PC-3 (cell line): Measurements from ENCODE around the gene ACOT13. TPM values are rescaled to one million over a fixed set of nuclear protein-coding genes. Genes with fewer than 3 reads are reported as not detected.
"Not testable (repeated sequence)": the region's sequence is repeated elsewhere in the genome, so short reads cannot be mapped to it uniquely, and the experiment has no call there.

Experiments
- ATAC-seq: fragments of 200-7000 bp; cut with Tn5 transposase; 2 replicates; pipeline ENCODE4 v1.9.1; 2020; ENCODE audit warnings: mild to moderate bottlenecking, moderate library complexity
- BruUV-seq: library from RNA; stranded (reverse); fragments of 400-500 nt; replicated peaks from 2 replicates; lab custom pipeline; 2021; lab: Mats Ljungman, UMichigan
- CTCF ChIA-PET: fragments of 300-600 bp; sonication (Branson Sonifier 250); formaldehyde crosslinking; loops from one replicate; lab custom pipeline; 2022; ENCODE audit warnings: antibody characterized with exemption; lab: Charles Lee
- POLR2A ChIA-PET: fragments of 300-600 bp; sonication (Branson Sonifier 250); formaldehyde crosslinking; loops from one replicate; lab custom pipeline; 2022; ENCODE audit warnings: antibody characterized with exemption; ENCODE audit not compliant: unreplicated experiment; lab: Charles Lee
- DNase-seq: peaks from one replicate; pipeline ENCODE4 v3.0.0-alpha.2; 2015
- H2AFZ ChIP-seq: fragments of 300-600 bp; sonication (generic); 2 replicates; pipeline ENCODE4 v1.6.0; 2016; ENCODE audit warnings: antibody characterized with exemption, low read length
- H3F3A ChIP-seq: fragments of 300-600 bp; sonication (generic); one replicate; pipeline ENCODE4 v1.6.0; 2017; ENCODE audit warnings: antibody characterized with exemption, low read length, control low read depth, mild to moderate bottlenecking; ENCODE audit not compliant: unreplicated experiment
- H3K27ac ChIP-seq: fragments of 300-600 bp; sonication (generic); 2 replicates; pipeline ENCODE4 v1.5.1; 2016; ENCODE audit warnings: mild to moderate bottlenecking, low read length
- H3K27me3 ChIP-seq: fragments of 300-600 bp; sonication (generic); 2 replicates; pipeline ENCODE4 v1.6.1; 2016; ENCODE audit warnings: low read length, mixed read lengths
- H3K36me3 ChIP-seq: fragments of 300-600 bp; sonication (generic); 2 replicates; pipeline ENCODE4 v1.6.1; 2016; ENCODE audit warnings: low read depth, mixed run types, low read length, mixed read lengths
- H3K4me1 ChIP-seq: fragments of 300-600 bp; sonication (generic); 2 replicates; pipeline ENCODE4 v1.5.1; 2016; ENCODE audit warnings: low read length; ENCODE audit not compliant: insufficient read depth
- H3K4me2 ChIP-seq: fragments of 300-600 bp; sonication (generic); 2 replicates; pipeline ENCODE4 v1.6.0; 2016; ENCODE audit warnings: low read length
- H3K4me3 ChIP-seq: fragments of 300-600 bp; sonication (generic); 2 replicates; pipeline ENCODE4 v1.5.1; 2016; ENCODE audit warnings: mild to moderate bottlenecking, low read length, mixed read lengths
- H3K79me2 ChIP-seq: fragments of 300-600 bp; sonication (generic); 2 replicates; pipeline ENCODE4 v1.6.1; 2017; ENCODE audit warnings: low read length, mixed read lengths
- H3K9ac ChIP-seq: fragments of 300-600 bp; sonication (generic); 2 replicates; pipeline ENCODE4 v1.6.0; 2016; ENCODE audit warnings: mild to moderate bottlenecking, low read length
- H3K9me2 ChIP-seq: fragments of 300-600 bp; sonication (generic); replicated peaks from 2 replicates; pipeline ENCODE4 v1.6.1; 2016; ENCODE audit warnings: mixed run types, low read length, mixed read lengths
- H3K9me3 ChIP-seq: fragments of 300-600 bp; sonication (generic); 2 replicates; pipeline ENCODE4 v1.6.1; 2016; ENCODE audit warnings: low read length, mixed read lengths
- H4K20me1 ChIP-seq: fragments of 300-600 bp; sonication (generic); 2 replicates; pipeline ENCODE4 v1.6.1; 2016; ENCODE audit warnings: low read length, mixed read lengths
- CTCF ChIP-seq: fragments of 300-600 bp; sonication (generic); conservative IDR thresholded peaks from 2 replicates; pipeline ENCODE4 v1.5.1; 2017; ENCODE audit warnings: antibody characterized with exemption, low read depth, mild to moderate bottlenecking, low read length
- EZH2 ChIP-seq: fragments of 300-600 bp; sonication (generic); IDR thresholded peaks from one replicate; pipeline ENCODE4 v1.6.1; 2017; ENCODE audit warnings: antibody characterized with exemption, mild to moderate bottlenecking, low read length; ENCODE audit not compliant: unreplicated experiment
- EZH2phosphoT487 ChIP-seq: fragments of 300-600 bp; sonication (generic); IDR thresholded peaks from 2 replicates; pipeline ENCODE4 v1.6.1; 2018; ENCODE audit warnings: mild to moderate bottlenecking, antibody characterized with exemption, low read length, borderline replicate concordance
- intact Hi-C: fragments of 100-400 bp; cut with micrococcal nuclease; formaldehyde crosslinking; loops from 2 replicates; pipeline ENCODE4 v1.9.0; 2023
- total RNA-seq: library from RNA; depleted of rRNA; stranded (reverse); fragments of >200 nt; gene quantifications from 2 replicates; pipeline ENCODE4 v1.2.3, GENCODE V29; 2014

Gene ACOT13
- total RNA-seq, 1 experiment from 2014 or later = 13.5 TPM

DNA sequence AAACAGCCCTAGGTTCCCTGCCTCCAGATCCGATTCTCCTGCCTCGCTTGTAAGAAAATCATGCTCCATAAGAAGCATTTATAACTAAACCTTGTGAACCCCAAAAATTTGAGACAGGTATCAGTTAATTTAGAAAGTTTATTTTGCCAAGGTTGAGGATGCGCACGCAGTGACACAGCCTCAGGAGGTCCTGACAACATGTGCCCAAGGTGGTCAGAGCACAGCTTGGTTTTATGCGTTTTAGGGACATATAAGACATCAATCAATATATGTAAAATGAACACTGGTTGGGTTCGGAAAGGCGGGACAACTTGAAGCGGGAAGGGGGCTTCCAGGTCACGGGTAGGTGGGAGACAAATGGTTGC, 2.1 kb downstream of the ACOT13 start:
- Histone ChIP-seq H3K9me3 (0 out of 2 replicates have a peak, but pooled peaks cover 20% of the 10 kb centered on the region), H3K4me3 (no peak overlapping the region), H3K9me2 (no peaks in the 10 kb centered on the region), H3K36me3 (peaks cover 13% of the 10 kb centered on the region), H4K20me1 (no peaks in the 10 kb centered on the region), H3F3A (no peaks in the 10 kb centered on the region), H3K4me2 (no peak overlapping the region), H3K27ac (no peak overlapping the region), H3K9ac (no peak overlapping the region), H3K27me3 (no peaks in the 10 kb centered on the region), H3K4me1 (peaks cover 20% of the 10 kb centered on the region), H2AFZ (no peak overlapping the region), H3K79me2 (peaks cover 42% of the 10 kb centered on the region)
- intact Hi-C loops = no loop called here
- no peak for DNase-seq
- TF ChIP-seq EZH2 (no peak), CTCF (no peak), EZH2phosphoT487 (no peak)
- ATAC-seq = no peak
- ChIA-PET POLR2A (no interaction called here), CTCF (no interaction called here)
- BruUV-seq = no TSS peak

DNA sequence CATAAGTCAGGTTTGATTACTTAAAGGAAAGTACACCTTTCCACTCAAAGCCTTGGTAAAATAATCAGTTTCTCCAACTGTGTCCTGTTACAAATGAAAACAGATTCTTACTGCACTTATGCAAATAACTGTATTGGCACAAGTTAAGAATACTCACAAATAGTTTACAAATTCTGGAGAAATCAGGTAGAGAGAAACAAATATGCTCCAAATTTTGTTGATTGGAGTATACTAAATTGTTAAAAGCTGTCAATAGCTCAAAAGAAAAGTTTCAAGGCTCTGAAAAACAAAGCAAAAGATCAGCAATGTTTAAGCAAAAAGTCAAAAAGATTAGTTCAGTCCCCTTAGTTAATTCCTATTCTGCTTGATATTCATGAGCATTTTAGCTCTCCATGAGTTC, 3.6 kb downstream of the ACOT13 start:
- H3K4me3 ChIP-seq, POLR2A ChIA-PET, H3K4me2 ChIP-seq, H3K27ac ChIP-seq, H3K9me2 ChIP-seq, H2AFZ ChIP-seq, BruUV-seq, CTCF ChIA-PET, intact Hi-C loops, ATAC-seq, H4K20me1 ChIP-seq, H3F3A ChIP-seq, H3K9ac ChIP-seq, DNase-seq, H3K27me3 ChIP-seq: not testable (repeated sequence)
- Histone ChIP-seq H3K4me1 (peaks cover 10% of the 10 kb centered on the region), H3K9me3 (0 out of 2 replicates have a peak, but pooled peaks cover 23% of the 10 kb centered on the region), H3K36me3 (peaks cover 11% of the 10 kb centered on the region; the same call in 1 of the 2 replicates), H3K79me2 (peaks cover 26% of the 10 kb centered on the region)

GRCh38 chr6:24671077-24671476, 4.2 kb downstream of the ACOT13 start:
- H2AFZ ChIP-seq, H3K27me3 ChIP-seq, H3F3A ChIP-seq, H3K9ac ChIP-seq, H3K27ac ChIP-seq, H3K4me3 ChIP-seq, BruUV-seq, ATAC-seq, H3K9me2 ChIP-seq, H4K20me1 ChIP-seq, DNase-seq, H3K4me2 ChIP-seq, H3K4me1 ChIP-seq, POLR2A ChIA-PET, intact Hi-C loops, CTCF ChIA-PET: not testable (repeated sequence)
- H3K36me3 ChIP-seq = peaks cover 11% of the 10 kb centered on the region; the same call in 1 of the 2 replicates
- 0 out of 2 replicates have a peak, but pooled peaks cover 23% of the 10 kb centered on the region for H3K9me3 ChIP-seq
- H3K79me2 ChIP-seq = peaks cover 21% of the 10 kb centered on the region

GRCh38 chr6:24672620-24673182, 5.8 kb downstream of the ACOT13 start:
- DNase-seq (no peak), ATAC-seq (no peak)
- Histone ChIP-seq H3K27ac (no peak overlapping the region), H3F3A (no peaks in the 10 kb centered on the region), H3K4me1 (peaks cover 2% of the 10 kb centered on the region), H3K4me3 (no peak overlapping the region), H3K36me3 (peaks cover 11% of the 10 kb centered on the region; the same call in 1 of the 2 replicates), H3K79me2 (peaks cover 9% of the 10 kb centered on the region), H2AFZ (no peak overlapping the region), H3K9ac (no peak overlapping the region), H3K27me3 (no peaks in the 10 kb centered on the region), H4K20me1 (no peaks in the 10 kb centered on the region), H3K9me2 (no peaks in the 10 kb centered on the region), H3K9me3 (0 out of 2 replicates have a peak, but pooled peaks cover 23% of the 10 kb centered on the region), H3K4me2 (no peak overlapping the region)
- POLR2A ChIA-PET = no interaction called here
- intact Hi-C loops = no loop called here
- CTCF ChIA-PET = no interaction called here
- no TSS peak for BruUV-seq
- TF ChIP-seq EZH2 (no peak), EZH2phosphoT487 (no peak), CTCF (no peak)
